HL-60 (cell line): ENCODE results near the gene CARD9.

ENCODE experiments used
- DNase-seq, 2 experiments: peaks; one replicate each; pipeline ENCODE4 v3.0.0-alpha.2; 2010 to 2020; ENCODE audit warnings: low read depth in 1 of 2, low spot score in 1 of 2
- H3K27ac ChIP-seq: fragments of 250-450 bp; sonication (Bioruptor Pico); replicated peaks from 2 replicates; pipeline ENCODE4 v1.5.1; 2020; ENCODE audit warnings: mild to moderate bottlenecking, moderate library complexity
- H3K27me3 ChIP-seq: fragments of 250-450 bp; sonication (Bioruptor Pico); 2 replicates; pipeline ENCODE4 v1.5.1; 2021; ENCODE audit warnings: mild to moderate bottlenecking, moderate library complexity; ENCODE audit not compliant: insufficient read depth, poor library complexity, severe bottlenecking
- H3K4me3 ChIP-seq: replicated peaks from 2 replicates; pipeline ENCODE4 v1.5.1; 2011; ENCODE audit warnings: mild to moderate bottlenecking, control low read depth, low read length; ENCODE audit not compliant: insufficient read depth
- GABPA ChIP-seq: IDR thresholded peaks from 2 replicates; pipeline ENCODE4 v1.6.1; 2012; ENCODE audit warnings: low read depth
- POLR2AphosphoS5 ChIP-seq: IDR thresholded peaks from 2 replicates; pipeline ENCODE4 v1.6.1; 2012; ENCODE audit warnings: low read depth
- SPI1 ChIP-seq: IDR thresholded peaks from 2 replicates; pipeline ENCODE4 v1.6.1; 2012; ENCODE audit warnings: low read depth, mild to moderate bottlenecking, borderline replicate concordance
- TF ChIP-seq, protein P1 (sequence below): IDR thresholded peaks from one replicate; pipeline ENCODE4 v1.5.1; 2011; ENCODE audit warnings: low read length, control low read depth, inconsistent platforms; ENCODE audit not compliant: insufficient read depth
- TF ChIP-seq, protein P2 (sequence below): IDR thresholded peaks from 2 replicates; pipeline ENCODE4 v1.6.1; 2012; ENCODE audit warnings: low read depth; ENCODE audit not compliant: insufficient replicate concordance

CARD9 gene

DNA sequence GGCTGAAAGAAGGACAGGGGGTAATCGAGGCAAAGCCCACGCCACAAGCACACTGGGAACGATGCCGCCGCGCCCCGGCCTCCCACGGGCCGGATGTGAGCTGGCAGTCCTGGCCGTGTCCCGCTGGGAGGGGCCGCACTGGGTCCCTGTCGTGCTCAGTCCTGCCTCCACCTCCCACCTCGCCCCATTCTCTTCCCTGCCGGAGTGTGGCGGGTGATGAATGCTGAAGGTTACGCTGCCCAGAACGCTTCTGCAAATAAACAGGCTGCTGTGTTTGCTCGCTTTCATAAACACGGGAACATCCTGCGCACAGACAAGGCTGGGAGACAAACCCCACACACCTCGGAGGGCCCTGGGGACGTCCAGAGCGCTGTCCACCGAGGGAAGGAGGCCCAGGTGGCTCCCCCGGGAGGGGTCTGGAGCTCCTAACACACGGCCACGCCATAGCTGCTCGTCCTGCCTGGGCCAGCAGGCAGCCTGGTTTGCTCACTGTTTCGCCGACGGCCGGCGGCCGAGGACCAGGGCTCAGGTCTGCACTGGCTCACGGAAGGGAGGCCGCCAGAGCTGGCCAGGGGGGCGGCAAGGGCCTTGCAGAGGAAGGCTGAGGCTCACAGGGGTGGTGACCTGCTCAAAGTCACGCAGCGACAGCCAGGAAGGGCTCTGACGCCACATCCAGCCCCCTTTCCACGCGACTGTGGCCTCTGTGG lies 12.3 kb downstream of the CARD9 start:
- no peaks in the 10 kb centered on the region for H3K27me3 ChIP-seq
- no peak for DNase-seq
- H3K27ac ChIP-seq: no peak overlapping the region
- TF ChIP-seq, protein P1, sequence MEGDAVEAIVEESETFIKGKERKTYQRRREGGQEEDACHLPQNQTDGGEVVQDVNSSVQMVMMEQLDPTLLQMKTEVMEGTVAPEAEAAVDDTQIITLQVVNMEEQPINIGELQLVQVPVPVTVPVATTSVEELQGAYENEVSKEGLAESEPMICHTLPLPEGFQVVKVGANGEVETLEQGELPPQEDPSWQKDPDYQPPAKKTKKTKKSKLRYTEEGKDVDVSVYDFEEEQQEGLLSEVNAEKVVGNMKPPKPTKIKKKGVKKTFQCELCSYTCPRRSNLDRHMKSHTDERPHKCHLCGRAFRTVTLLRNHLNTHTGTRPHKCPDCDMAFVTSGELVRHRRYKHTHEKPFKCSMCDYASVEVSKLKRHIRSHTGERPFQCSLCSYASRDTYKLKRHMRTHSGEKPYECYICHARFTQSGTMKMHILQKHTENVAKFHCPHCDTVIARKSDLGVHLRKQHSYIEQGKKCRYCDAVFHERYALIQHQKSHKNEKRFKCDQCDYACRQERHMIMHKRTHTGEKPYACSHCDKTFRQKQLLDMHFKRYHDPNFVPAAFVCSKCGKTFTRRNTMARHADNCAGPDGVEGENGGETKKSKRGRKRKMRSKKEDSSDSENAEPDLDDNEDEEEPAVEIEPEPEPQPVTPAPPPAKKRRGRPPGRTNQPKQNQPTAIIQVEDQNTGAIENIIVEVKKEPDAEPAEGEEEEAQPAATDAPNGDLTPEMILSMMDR: no peak
- TF ChIP-seq, protein P2, sequence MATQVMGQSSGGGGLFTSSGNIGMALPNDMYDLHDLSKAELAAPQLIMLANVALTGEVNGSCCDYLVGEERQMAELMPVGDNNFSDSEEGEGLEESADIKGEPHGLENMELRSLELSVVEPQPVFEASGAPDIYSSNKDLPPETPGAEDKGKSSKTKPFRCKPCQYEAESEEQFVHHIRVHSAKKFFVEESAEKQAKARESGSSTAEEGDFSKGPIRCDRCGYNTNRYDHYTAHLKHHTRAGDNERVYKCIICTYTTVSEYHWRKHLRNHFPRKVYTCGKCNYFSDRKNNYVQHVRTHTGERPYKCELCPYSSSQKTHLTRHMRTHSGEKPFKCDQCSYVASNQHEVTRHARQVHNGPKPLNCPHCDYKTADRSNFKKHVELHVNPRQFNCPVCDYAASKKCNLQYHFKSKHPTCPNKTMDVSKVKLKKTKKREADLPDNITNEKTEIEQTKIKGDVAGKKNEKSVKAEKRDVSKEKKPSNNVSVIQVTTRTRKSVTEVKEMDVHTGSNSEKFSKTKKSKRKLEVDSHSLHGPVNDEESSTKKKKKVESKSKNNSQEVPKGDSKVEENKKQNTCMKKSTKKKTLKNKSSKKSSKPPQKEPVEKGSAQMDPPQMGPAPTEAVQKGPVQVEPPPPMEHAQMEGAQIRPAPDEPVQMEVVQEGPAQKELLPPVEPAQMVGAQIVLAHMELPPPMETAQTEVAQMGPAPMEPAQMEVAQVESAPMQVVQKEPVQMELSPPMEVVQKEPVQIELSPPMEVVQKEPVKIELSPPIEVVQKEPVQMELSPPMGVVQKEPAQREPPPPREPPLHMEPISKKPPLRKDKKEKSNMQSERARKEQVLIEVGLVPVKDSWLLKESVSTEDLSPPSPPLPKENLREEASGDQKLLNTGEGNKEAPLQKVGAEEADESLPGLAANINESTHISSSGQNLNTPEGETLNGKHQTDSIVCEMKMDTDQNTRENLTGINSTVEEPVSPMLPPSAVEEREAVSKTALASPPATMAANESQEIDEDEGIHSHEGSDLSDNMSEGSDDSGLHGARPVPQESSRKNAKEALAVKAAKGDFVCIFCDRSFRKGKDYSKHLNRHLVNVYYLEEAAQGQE: no peak
- no peak for TF ChIP-seq SPI1
- H3K4me3 ChIP-seq: no peak overlapping the region

DNA sequence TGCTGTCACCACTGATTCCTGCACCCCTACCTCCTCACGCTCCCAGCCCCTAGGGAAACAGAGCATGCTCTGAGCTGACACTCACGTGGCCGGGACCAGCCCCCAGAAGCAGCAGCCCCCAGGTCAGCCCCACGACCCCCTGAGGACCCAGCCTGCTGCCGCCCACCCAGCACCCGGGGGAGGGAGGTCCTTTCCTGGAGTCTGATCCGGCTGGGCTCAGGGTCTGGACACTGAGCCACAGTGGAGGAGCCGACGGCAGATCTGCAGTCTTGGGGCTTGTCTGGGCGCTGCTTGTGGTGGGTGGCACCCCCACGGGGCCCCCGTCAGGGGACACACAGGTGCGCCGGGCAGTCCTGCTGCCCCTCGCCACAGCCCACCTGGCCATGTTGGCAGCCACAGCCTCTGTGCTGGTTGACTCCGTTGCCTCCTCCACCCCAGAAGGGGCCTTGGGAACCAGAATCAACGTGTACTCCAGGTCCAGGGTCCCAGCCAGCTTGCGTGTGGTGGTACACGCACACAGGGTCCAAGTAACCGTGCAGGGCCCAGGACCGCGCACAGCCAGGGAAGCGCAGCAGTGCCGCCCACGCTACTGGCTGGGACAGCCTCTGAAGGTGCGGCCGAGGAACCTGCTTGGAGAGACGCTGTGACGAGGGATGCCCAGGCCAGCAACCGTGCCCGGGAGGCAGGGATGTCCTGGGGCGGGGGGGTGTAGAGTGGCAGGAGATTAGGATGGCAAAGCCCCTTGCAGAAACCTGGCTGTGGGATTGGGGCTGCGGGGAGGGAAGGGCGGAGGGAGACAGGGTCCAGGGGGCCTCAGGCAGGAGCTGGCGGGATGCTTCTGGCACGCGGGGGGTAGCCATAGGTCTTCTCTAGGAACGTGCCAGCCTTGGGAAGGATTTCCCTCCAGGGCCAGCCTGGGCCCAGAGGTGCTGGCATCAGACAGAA lies 13.4 kb downstream of the CARD9 start:
- TF ChIP-seq SPI1: no peak
- TF ChIP-seq, protein P2: no peak
- TF ChIP-seq POLR2AphosphoS5: no peak
- TF ChIP-seq, protein P1: no peak
- TF ChIP-seq GABPA: no peak
- no peak overlapping the region for H3K4me3 ChIP-seq
- H3K27me3 ChIP-seq: no peaks in the 10 kb centered on the region
- no peak for DNase-seq
- no peak overlapping the region for H3K27ac ChIP-seq

DNA sequence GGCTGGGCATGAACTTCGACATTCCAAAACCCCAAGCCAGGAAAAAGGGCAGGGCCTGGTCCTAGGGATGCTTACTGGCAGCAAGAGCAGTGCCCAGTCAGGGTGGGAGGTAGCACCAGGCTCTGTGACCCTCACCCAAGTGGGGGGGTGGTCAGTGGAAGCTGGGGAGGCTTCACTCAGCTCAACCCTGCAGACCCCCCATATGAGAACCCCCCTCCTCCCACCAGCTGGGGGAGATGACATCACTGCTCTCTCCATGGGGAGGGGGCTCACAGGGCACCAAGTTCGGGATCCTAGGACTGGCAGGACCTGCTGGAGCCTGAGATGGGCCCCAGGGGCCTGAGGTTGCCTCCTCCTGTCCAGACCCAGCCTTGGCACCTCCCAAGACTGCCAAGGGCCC lies 14.6 kb downstream of the CARD9 start:
- H3K27ac ChIP-seq: no peak overlapping the region
- H3K27me3 ChIP-seq: no peaks in the 10 kb centered on the region
- H3K4me3 ChIP-seq: no peak overlapping the region
- DNase-seq: no peak
- TF ChIP-seq POLR2AphosphoS5: no peak
- TF ChIP-seq SPI1: no peak
- TF ChIP-seq, protein P2: no peak
- TF ChIP-seq, protein P1: no peak
- no peak for TF ChIP-seq GABPA
